CD14-positive monocyte (primary cell): ENCODE measurements around the gene GPN3. TPM values are rescaled to one million over a fixed set of nuclear protein-coding genes. Genes with fewer than 3 reads are reported as not detected.

Experiments used
- DNase-seq, 3 donors: peaks; one replicate each; pipeline ENCODE4 v3.0.0-alpha.2; 2011 to 2022
- H2AFZ ChIP-seq: 2 replicates; pipeline ENCODE4 v1.6.0; 2012; ENCODE audit warnings: mild to moderate bottlenecking, low read depth, low read length, inconsistent platforms; ENCODE audit not compliant: insufficient read depth, poor library complexity, severe bottlenecking
- H3K27ac ChIP-seq, 2 donors: 1 replicate in 1 of 2; 2 replicates in 1 of 2; pipeline ENCODE4 v1.5.1; 2012 to 2013; ENCODE audit warnings: low read length in 2 of 2, control low read depth in 1 of 2, inconsistent platforms in 1 of 2, low read depth in 1 of 2, mild to moderate bottlenecking in 1 of 2
- H3K27me3 ChIP-seq, 2 donors: one replicate each; pipeline versions ENCODE4 v1.6.0 to v1.6.1; 2011 to 2013; ENCODE audit warnings: low read length in 2 of 2; ENCODE audit not compliant: control insufficient read depth in 2 of 2, insufficient read depth in 2 of 2
- H3K36me3 ChIP-seq, 2 donors: replicated peaks in 1 of 2; 1 replicate in 1 of 2; 2 replicates in 1 of 2; pipeline versions ENCODE4 v1.5.1 to v1.6.1; 2012 to 2013; ENCODE audit warnings: low read length in 2 of 2, control low read depth in 1 of 2, inconsistent platforms in 1 of 2, mild to moderate bottlenecking in 1 of 2; ENCODE audit not compliant: insufficient read depth in 2 of 2, control insufficient read depth in 1 of 2
- H3K4me1 ChIP-seq, 2 donors: 1 replicate in 1 of 2; 2 replicates in 1 of 2; pipeline versions ENCODE4 v1.5.1 to v1.6.1; 2012 to 2013; ENCODE audit warnings: low read length in 2 of 2, control low read depth in 1 of 2, inconsistent platforms in 1 of 2, mild to moderate bottlenecking in 1 of 2, moderate library complexity in 1 of 2; ENCODE audit not compliant: insufficient read depth in 2 of 2, control insufficient read depth in 1 of 2
- H3K4me2 ChIP-seq: replicated peaks from 2 replicates; pipeline ENCODE3; 2012; ENCODE audit warnings: low read length, moderate library complexity, mild to moderate bottlenecking; ENCODE audit not compliant: poor library complexity, severe bottlenecking; ENCODE audit errors: extremely low read depth
- H3K4me3 ChIP-seq, 3 experiments: fragments of 200-600 bp in 1 of 3; sonication (generic) in 1 of 3; replicated peaks in 1 of 3; 1 replicate in 2 of 3; 2 replicates in 1 of 3; pipeline ENCODE4 v1.5.1; 2011 to 2013; ENCODE audit warnings: low read length in 3 of 3, mild to moderate bottlenecking in 3 of 3, control low read depth in 2 of 3, low read depth in 2 of 3, inconsistent platforms in 1 of 3, moderate library complexity in 1 of 3
- H3K79me2 ChIP-seq: 2 replicates; pipeline ENCODE4 v1.6.0; 2012; ENCODE audit warnings: mild to moderate bottlenecking, control low read depth, inconsistent platforms, low read length, moderate library complexity; ENCODE audit not compliant: insufficient read depth
- H3K9ac ChIP-seq: 2 replicates; pipeline ENCODE4 v1.6.0; 2017; ENCODE audit warnings: low read length, mild to moderate bottlenecking; ENCODE audit not compliant: insufficient read depth, poor library complexity, severe bottlenecking
- H3K9me3 ChIP-seq, 2 donors: replicated peaks in 1 of 2; 1 replicate in 1 of 2; 2 replicates in 1 of 2; pipeline versions ENCODE4 v1.5.1 to v1.6.1; 2012 to 2013; ENCODE audit warnings: low read length in 2 of 2, control low read depth in 1 of 2; ENCODE audit not compliant: control insufficient read depth in 1 of 2, insufficient read depth in 1 of 2
- H4K20me1 ChIP-seq: 2 replicates; pipeline ENCODE4 v1.6.0; 2012; ENCODE audit warnings: mild to moderate bottlenecking, low read length, control low read depth, moderate library complexity; ENCODE audit not compliant: insufficient read depth
- H3K27ac Mint-ChIP-seq, 7 donors: one replicate each; pipeline ENCODE4 v1.8.0; 2020; ENCODE audit warnings: mild to moderate bottlenecking in 7 of 7, mixed read lengths in 7 of 7, moderate library complexity in 6 of 7, inconsistent platforms in 2 of 7
- H3K27me3 Mint-ChIP-seq, 3 donors: one replicate each; pipeline ENCODE4 v1.8.0; 2021 to 2022; ENCODE audit warnings: low read depth in 3 of 3, mild to moderate bottlenecking in 3 of 3, mixed read lengths in 3 of 3, moderate library complexity in 3 of 3, inconsistent platforms in 1 of 3
- H3K36me3 Mint-ChIP-seq, 2 donors: one replicate each; pipeline ENCODE4 v1.8.0; 2020; ENCODE audit warnings: mixed read lengths in 2 of 2, inconsistent platforms in 1 of 2, mild to moderate bottlenecking in 1 of 2
- H3K4me1 Mint-ChIP-seq: one replicate; pipeline ENCODE4 v1.8.0; 2020; ENCODE audit warnings: mild to moderate bottlenecking, mixed read lengths
- H3K4me3 Mint-ChIP-seq, 2 donors: one replicate each; pipeline ENCODE4 v1.8.0; 2020; ENCODE audit warnings: mild to moderate bottlenecking in 2 of 2, mixed read lengths in 2 of 2, moderate library complexity in 1 of 2
- H3K9me3 Mint-ChIP-seq, 7 donors: one replicate each; pipeline ENCODE4 v1.8.0; 2020 to 2022; ENCODE audit warnings: mixed read lengths in 7 of 7, mild to moderate bottlenecking in 6 of 7, moderate library complexity in 6 of 7, inconsistent platforms in 2 of 7
- WGBS: methylation state at CpG from one replicate; pipeline ENCODE4 v1.1.5; 2013; ENCODE audit warnings: missing lambda C conversion rate; ENCODE audit not compliant: insufficient coverage; 5-methylcytosine and 5-hydroxymethylcytosine counted together
- intact Hi-C, 2 donors: fragments of 100-400 bp; cut with micrococcal nuclease; formaldehyde crosslinking; loops; one replicate each; pipeline versions ENCODE4 v1.15.0 to v1.15.1; 2023
- polyA minus RNA-seq: library from RNA; depleted of rRNA, polyadenylated mRNA; stranded (reverse); fragments of >200 nt; gene quantifications from 2 replicates; pipeline ENCODE4 v1.2.3, GENCODE V29; 2012
- polyA plus RNA-seq, 3 donors: library from polyadenylated mRNA; depleted of rRNA in 1 of 3; unstranded in 2 of 3; stranded (reverse) in 1 of 3; fragments of 300-500 nt in 2 of 3; fragments of >200 nt in 1 of 3; fragmentation: Illumina TruSeq in 2 of 3; gene quantifications; 1 replicate in 2 of 3; 2 replicates in 1 of 3; pipeline ENCODE4 v1.2.3, GENCODE V29; 2012 to 2021
- total RNA-seq, 12 experiments: library from RNA in 1 of 12; stranded (reverse) in 1 of 12; fragments of 120-200 nt in 1 of 12; gene quantifications; one replicate each; pipeline ENCODE4 v1.2.4 and lab custom pipeline; 2013 to 2026; ENCODE audit warnings: mixed read lengths in 6 of 12, inconsistent platforms in 1 of 12
- TF ChIP-seq, protein P1 (sequence below): fragments of 200-600 bp; IDR thresholded peaks from one replicate; pipeline ENCODE4 v1.8.0; 2022; ENCODE audit warnings: antibody characterized with exemption, mild to moderate bottlenecking

GPN3 gene
- total RNA-seq (2013) = 30.4 TPM
- polyA plus RNA-seq (10 to 100 TPM in 2 of 3 donors, 1 to 10 TPM in 1; 7.3 to 52.4 (median 25.3) TPM), polyA minus RNA-seq (5.4 and 6.5 TPM in 2 replicates), total RNA-seq (lab: John Stamatoyannopoulos, UW) (2.7 to 13.0 (median 8.1) reads per million in 11 experiments)

DNA sequence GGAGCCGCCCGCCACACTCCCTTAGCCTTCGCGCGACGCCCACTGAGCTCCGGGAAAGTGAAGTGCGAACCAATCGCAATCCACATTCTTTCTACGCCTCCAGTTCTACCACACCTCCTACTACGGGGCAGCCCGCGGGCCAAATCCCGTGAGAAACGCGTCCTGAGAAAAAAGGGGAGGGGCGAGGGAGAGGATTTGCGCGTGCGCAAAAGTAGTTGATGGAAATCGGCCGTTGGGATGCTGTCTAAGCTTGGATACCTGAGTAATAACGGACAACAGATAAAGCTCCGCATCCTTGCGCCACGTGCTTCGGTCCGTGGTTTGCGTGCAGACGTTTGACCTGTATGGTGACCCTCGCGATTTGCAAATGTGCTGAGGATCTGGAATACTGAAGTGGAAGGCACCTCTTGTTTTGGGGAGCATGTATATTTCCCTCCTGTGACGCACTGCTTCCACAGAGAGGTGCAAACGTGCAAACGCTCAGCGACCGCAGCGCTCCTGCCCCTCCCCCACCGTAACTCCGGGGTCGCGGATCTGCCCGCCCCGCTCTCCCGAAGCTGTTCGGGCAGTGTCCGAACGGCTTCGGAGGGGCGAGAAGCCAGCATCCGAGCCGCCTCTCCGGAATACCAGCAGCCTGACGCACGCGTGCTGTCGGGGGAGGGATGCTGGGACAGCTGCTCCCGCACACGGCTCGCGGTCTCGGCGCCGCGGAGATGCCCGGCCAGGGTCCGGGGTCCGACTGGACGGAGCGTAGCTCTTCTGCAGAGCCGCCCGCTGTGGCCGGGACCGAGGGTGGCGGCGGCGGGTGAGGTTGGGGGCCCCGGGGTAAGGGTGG, at the start of gene GPN3, which contains the start of gene FAM216A:
TSS of gene GPN3 (minus strand) at position 44 of the 835 bp plus-strand sequence. CDS start 54 bp downstream, outside the sequence.
TSS of gene FAM216A (plus strand) at position 632 of the 835 bp plus-strand sequence. CDS start at position 663, 31 bp downstream.
- intact Hi-C loops = loop anchor here (1.0 to 5.0 kb wide), 5 partner anchors 18 to 139 kb away; partner anchors contain the start of genes RAD9B (in 2 of the 2), VPS29 (in 2 of the 2) and ARPC3 (in 1 of the 2)
- H3K36me3 Mint-ChIP-seq = peaks cover 18 to 25% of the 10 kb centered on the region in 2 donors
- TF ChIP-seq, protein P1, sequence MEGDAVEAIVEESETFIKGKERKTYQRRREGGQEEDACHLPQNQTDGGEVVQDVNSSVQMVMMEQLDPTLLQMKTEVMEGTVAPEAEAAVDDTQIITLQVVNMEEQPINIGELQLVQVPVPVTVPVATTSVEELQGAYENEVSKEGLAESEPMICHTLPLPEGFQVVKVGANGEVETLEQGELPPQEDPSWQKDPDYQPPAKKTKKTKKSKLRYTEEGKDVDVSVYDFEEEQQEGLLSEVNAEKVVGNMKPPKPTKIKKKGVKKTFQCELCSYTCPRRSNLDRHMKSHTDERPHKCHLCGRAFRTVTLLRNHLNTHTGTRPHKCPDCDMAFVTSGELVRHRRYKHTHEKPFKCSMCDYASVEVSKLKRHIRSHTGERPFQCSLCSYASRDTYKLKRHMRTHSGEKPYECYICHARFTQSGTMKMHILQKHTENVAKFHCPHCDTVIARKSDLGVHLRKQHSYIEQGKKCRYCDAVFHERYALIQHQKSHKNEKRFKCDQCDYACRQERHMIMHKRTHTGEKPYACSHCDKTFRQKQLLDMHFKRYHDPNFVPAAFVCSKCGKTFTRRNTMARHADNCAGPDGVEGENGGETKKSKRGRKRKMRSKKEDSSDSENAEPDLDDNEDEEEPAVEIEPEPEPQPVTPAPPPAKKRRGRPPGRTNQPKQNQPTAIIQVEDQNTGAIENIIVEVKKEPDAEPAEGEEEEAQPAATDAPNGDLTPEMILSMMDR = no peak

DNA sequence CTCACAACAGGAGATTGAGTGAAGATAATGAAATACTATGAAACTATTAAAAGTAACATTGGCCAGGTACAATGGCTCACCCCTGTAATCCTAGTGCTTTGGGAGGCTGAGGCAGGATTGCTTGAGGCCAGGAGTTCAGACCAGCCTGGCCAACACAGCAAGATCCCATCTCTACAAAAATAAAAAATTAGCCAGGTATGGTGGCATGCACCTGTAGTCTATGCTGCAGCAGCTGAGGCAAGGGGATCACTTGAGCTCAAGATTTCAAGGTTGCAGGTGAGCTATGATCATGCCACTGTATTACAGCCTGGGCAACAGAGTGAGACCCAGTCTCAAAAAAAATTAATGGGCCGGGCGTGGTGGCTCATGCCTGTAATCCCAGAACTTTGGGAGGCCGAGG, 48.9 kb upstream of the GPN3 start:
- Histone ChIP-seq H3K4me3 (no peak overlapping the region), H3K79me2 (no peaks in the 10 kb centered on the region), H3K27ac (no peak overlapping the region), H3K4me2 (no peak overlapping the region), H3K4me1 (no peaks in the 10 kb centered on the region), H4K20me1 (no peaks in the 10 kb centered on the region), H3K9me3 (no peaks in the 10 kb centered on the region), H2AFZ (no peak overlapping the region), H3K27me3 (no peaks in the 10 kb centered on the region), H3K9ac (no peak overlapping the region), H3K36me3 (no peaks in the 10 kb centered on the region)
- Mint-ChIP-seq H3K27ac (no peak overlapping the region), H3K4me1 (peaks cover 2% of the 10 kb centered on the region), H3K36me3 (no peaks in the 10 kb centered on the region), H3K27me3 (peaks cover 0 to 1% (median 0%) of the 10 kb centered on the region in 3 donors), H3K9me3 (peaks cover 0 to 1% (median 0%) of the 10 kb centered on the region in 7 donors), H3K4me3 (no peak overlapping the region)
- intact Hi-C loops = no loop called here
- TF ChIP-seq, protein P1 = no peak
- 87% methylated on average over 2 of the region's 3 CpGs for WGBS
- DNase-seq = no peak

More for the DNA sequence above, at the start of gene GPN3, which contains the start of gene FAM216A:
- Histone ChIP-seq H3K4me3 (peak within 1 kb of the TSS; percentile 62 to 96 (median 76)), H3K9me3 (no peaks in the 10 kb centered on the region), H4K20me1 (no peaks in the 10 kb centered on the region), H2AFZ (peak within 1 kb of the TSS; percentile 100), H3K27ac (peak within 1 kb of the TSS; percentile 60 to 79), H3K4me2 (peak within 1 kb of the TSS; percentile 100), H3K79me2 (peaks cover 66% of the 10 kb centered on the region), H3K9ac (peak within 1 kb of the TSS; percentile 80), H3K4me1 (peaks cover 23 to 34% of the 10 kb centered on the region in 2 donors), H3K27me3 (no peaks in the 10 kb centered on the region), H3K36me3 (peaks cover 17 to 19% of the 10 kb centered on the region in 2 donors)
- Mint-ChIP-seq H3K9me3 (no peaks in the 10 kb centered on the region), H3K4me3 (peak within 1 kb of the TSS; percentile 100), H3K27ac (peak within 1 kb of the TSS; percentile 90 to 98 (median 95)), H3K27me3 (no peaks in the 10 kb centered on the region), H3K4me1 (peaks cover 25% of the 10 kb centered on the region)
- peak; percentile 94 to 96 (median 94) for DNase-seq
- under 1% methylated on average over 70 of the region's 78 CpGs for WGBS
